Activated CD4-positive, alpha-beta T cell treated with anti-CD3 and anti-CD28 coated beads, Interleukin-10, Interleukin-2, amounts not matched to agents 100 ng/mL and 50 ng/mL, durations not matched to agents 16 hours and 8 hours (primary cell): ENCODE results near the gene KLHDC7A.
"Not testable (repeated sequence)": the region's sequence is repeated elsewhere in the genome, so short reads cannot be mapped to it uniquely, and the experiment has no call there.

Experiments used
- DNase-seq: peaks from one replicate; pipeline ENCODE4 v3.0.0-alpha.2; 2020

KLHDC7A gene

DNA sequence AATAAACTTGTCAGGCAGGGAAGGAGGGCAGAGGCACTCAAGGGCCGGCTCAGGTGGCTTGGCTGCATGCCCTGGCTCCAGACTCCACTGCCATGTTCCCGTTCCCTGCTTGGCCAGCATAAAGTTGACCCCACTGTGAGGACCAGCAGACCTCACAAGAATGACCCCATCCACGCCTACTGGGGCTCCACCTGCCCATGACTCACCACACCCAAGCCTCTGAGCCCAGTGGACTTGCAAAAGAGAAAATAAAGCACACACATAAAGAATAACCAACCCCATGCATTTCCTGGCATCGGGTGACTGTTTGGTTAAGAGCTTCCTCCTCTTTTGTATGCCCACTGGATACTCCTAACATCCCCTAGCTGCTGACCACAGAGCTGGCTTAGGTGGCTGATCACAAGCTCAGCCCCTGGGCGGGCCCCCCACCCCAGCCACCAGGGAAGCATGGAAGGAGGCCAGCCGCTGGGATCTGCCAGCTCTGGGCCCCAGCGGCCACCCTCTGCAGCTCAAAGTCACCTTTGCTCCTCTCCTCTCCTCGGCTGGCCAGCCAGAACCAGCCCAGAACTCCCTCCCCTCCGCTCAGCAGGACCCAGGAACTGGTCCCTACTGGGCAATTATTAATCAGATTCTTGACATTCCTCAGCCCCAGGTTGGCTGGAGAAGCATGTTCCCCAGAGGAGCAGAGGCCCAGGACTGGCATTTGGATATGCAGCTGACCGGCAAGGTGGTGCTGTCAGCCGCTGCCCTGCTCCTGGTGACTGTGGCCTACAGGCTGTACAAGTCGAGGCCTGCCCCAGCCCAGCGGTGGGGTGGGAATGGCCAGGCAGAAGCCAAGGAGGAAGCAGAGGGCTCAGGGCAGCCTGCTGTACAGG, at the start of gene KLHDC7A:
KLHDC7A (plus strand) TSS at position 616 of the 875 bp plus-strand sequence; CDS start at position 668, 52 bp downstream.
- DNase-seq = no peak

DNA sequence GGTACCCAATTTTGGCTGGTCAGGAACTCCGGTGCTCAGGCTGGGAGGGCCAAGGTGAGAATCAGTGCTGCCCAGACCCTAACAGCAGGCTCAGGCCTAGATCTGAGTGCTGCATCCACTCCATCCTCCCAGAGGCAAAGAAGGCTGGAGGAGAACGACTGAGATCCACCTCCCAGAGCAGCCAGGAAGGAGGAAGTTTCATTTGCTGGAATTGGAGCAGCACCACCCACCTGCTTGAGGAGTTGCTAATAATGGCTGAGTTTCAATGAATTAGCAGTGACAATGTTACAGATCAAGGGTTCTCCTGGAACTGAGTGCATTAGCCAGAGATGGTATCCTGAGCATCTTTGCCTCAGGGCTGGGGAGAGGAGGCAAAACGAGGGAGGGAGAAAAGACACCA, 46.7 kb upstream of the KLHDC7A start:
- DNase-seq = no peak

DNA sequence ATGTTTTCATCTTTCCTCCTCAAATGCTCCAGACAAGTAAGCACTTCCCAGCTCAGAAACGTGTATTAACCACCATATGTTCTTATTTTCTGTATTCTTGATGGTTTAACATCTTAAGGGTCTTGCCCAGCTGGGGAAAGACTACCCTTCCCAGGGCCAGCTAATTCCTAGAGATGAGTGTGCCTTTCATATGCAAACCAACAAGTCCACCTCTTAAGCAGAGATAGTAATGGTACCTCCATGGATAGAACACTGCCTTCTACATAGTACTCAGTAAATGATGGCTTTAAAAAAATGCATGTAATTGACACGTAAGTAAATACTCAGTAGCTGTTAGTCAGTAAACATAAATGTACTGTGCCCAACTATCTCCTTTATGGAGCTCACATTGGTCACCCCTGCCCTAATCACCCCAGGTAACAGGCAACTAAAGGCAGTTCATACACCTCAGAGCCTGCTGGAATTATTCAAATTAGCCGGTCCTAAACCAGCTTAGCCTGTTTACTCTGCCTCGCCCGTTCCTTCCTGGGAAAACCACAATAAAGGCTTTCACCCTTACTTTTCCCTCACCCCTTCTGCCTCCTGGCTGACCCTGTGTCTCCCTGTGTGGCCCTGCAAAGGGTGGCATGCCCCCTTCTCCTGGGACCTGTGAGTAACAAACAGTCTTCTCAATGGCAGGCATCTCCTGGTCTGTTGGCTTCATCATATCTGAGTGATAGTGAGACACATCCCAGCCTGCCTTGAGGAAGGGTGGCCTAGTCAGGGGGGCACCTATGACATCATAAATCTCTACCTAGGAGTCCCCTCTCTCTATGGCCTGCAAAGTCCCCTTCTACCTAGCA, 40.1 kb upstream of the KLHDC7A start:
- no peak for DNase-seq

DNA sequence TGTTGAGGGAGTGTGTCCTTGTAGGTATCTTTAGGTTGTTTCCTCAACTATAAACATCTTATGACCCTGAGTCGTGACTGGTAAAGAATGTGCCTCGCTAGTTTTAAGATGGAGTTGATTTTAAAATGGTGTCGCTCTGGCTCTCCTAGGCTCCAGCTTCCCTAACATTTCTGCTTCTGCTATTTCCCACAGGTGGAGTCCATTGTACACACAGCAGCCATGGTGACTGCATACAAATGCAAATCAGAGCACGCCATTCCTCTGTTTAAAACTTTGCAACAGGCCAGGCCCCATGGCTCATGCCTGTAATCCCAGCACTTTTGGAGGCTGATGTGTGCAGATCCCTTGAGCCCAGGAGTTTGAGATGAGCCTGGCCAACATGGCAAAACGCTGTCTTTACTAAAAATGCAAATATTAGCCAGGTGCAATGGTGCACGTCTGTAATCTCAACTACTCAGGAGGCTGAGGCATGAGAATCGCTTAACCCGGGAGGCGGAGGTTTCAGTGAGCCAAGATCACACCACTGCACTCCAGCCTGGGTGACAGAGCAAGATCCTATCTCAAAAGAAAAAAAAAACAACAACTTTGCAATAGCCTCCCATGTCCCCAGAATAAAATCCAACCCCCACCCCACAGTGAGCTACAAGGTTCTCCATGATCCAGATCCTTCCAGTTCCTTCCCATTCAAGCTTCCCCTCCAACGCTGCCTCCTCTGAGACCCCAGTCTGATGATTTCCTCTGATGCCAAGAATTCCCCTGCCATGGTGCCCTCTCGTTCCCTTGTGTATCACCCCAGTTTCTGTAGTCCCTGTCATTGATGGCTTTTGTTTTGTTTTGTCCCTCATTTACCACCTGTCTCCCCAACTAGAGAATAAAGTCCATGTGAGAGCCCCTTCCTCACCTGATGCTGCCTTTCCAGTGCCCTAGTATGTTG, 36.9 kb upstream of the KLHDC7A start:
- no peak for DNase-seq

DNA sequence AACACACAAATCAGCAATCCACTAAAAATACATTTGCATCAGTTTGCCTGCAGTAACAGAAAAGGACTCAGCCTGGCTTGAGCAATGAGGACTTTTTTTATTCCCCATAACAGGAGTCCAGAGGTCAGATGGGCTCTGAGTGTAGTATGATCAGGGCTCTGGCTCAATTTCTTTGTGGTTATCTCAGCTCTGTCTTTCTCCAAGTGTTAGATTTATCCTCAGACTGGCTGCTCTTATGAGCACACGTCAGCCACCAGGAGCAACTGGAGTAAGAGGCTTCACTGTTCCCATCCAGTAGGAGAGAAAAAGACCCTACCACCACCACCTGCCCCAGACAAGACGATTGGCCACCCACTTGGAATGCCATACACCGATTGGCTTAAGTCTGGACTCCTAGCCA, 36.2 kb upstream of the KLHDC7A start:
- no peak for DNase-seq

DNA sequence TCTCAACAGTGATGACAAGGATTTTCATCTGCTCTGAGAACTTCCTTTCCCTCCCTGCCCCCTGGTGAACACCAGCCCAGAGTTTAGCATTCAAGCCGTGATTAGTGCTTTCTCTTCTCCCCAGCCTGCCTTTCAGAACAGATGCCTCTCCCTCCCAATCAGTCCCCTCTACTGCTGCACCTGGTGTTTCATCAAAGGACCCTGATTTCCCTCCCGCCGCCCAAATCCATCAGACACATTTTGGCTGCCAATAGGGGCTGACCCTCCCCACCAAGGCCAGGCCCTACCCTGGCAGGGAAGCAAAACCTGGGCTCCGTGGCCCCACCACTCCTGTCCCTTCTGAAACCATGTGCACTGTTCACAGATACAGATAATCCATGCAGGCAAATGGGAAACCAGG, 34.0 kb upstream of the KLHDC7A start:
- no peak for DNase-seq

DNA sequence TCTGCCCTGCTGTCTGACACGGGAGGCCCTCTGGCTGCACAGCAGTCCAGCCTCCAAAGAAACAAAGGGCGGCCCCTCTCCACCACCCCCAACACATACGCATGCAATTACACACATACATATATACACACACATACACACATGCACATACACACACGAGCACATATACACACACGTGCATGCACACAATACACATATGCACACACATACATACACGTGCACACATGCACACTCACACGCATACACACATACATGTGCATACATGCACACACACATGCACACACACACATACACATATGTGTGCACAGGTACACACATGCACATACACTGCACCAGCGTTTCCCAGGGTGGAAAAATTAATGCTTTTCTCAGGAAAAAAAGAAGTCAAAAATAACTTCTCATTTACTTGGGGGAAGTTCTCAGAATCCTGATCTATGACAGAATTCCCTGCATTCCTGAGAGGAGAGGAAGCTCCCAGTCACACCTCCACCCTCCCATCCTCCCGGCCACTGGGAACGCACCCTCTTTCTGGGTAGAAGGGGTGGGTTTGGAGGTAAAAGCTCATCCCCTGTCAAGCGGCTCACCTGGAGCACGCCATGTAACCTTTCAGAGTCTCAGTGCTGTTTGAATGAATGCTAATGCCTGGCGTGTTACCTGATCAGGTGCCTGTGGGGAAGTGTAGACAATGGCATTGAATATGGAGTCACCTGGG, 33.1 kb upstream of the KLHDC7A start:
- DNase-seq = no peak

DNA sequence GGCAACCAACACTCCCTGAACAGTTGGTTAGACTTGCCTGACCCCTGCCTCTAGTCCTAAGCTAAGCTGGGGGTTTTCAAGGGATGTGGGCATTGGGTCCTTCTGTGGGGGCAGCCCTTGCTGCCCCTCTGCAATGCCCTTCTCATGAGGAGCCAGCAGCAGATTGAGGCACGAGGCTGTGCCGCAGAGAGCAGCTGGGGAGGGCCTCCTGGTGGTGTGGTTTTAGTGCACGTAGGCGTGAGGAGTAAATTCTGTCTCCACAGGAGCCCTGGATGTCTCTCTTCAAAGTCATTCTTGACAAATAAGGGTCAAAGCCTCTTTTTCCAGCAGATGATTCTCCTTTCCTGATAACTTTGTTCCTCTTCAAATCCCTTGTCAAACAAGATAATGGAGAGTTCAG, 31.8 kb upstream of the KLHDC7A start:
- no peak for DNase-seq

DNA sequence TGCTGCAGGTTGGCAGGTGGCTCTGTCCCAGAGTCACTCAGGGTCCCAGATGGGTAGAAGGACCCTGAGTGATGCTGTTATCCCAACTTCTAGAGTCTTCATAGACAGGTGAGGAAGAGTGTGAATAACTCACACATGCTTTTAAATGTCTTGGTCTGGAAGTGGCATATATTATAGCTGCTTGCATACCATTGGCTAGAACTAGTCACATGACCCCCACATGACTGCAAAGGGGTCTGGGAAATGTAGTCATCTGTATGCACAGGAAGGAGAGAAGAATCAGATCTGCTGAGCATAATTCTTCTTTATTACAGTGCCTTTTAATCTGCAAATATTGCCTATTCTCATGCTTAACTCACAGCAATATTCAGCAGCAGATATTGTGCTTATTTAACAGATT, 28.2 kb upstream of the KLHDC7A start:
- peak; percentile 22 for DNase-seq

DNA sequence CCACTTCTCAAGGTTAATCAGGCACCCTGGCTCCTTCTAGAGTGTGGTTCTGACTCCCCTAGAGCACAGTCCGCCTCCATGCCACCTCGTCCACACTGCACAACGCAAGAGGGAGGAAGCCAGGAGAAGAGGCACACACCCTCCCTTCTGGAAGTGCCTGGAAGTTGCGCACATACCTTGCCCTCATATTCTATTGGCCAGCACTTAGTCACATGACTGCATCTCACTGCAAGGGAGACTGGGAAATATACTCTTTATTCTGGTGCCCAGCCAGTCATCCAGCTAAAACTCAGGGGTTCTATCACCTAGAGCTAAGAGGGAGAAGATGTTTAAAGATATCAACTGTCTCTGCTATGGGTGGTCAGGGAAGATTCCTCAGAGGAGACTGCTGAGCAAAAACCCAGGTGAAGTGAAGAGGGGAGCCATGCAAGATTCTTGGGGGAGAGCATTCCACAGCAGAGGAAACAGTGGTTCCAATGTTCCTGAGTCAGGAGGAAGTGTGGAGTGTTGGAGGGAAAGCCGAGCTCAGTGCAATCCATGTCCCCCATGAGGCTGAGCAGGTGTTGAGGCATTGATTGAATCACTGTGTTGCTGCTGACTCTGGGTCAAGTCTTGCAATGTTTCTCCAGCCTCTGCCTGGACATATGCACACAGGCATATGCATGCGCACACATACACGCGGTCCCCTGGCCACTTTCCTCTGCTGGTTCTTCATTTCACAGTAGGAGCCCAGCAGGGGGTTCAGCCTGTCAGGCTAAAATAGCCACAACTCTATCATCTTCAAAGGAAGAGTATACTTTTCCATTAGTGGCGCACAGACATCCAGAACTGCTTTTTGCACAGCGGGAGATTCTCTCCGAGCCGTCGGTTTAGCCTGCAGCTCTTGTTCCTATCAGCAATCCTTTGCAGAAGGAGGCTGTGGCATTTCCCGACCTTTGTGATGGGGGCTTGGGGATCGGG, 22.3 kb upstream of the KLHDC7A start:
- DNase-seq = no peak

DNA sequence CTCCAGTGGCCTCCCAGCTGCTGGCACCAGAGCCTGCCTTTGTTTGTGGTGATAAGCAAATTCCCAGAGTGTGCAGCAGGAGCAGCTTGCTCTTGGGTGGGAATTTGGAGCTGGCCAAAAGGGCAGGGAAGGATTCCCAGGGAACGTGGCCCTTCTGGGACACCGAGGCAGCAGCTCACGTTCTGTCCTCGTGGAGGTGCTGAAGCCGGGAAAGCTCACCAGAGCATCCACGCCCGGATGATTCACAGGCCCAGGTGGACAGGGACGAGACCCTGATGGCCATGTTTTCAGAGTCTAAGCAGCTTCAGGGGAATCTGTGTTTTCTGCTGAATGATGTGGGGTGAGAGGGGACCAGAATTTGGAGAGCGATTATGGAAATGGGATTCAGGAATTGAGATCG, 19.1 kb upstream of the KLHDC7A start:
- DNase-seq = no peak

DNA sequence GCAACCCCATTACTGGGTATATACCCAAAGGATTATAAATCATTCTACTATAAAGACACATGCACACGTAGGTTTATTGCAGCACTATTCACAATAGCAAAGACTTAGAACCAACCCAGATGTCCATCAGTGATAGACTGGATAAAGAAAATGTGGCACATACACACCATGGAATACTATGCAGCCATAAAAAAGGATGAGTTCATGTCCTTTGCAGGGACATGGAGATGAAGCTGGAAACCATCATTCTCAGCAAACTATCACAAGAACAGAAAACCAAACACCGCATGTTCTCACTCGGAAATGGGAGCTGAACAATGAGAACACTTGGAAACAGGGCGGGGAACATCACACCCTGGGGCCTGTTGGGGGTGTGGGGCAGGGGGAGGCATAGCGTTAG, 18.2 kb upstream of the KLHDC7A start:
- DNase-seq = not testable (repeated sequence)

DNA sequence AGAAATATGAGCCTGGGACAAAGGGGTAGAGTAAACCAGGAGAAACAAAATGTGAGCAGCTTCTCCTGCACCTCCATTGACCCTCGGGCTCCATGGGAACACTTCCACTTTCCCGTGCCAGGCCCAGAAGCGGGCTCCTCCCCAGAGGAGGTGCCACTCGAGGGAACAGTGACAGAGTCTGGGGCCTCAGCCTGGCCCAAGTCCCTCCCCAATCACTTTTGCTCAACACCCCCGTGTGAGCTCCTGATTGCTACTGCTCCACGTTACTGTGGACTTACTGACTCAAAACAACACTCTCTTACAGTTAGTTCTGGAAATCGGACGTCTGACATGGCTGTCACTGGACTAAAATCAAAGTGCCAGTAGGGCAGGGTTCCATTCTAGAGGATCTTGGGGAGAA, 17.7 kb upstream of the KLHDC7A start:
- DNase-seq = no peak

DNA sequence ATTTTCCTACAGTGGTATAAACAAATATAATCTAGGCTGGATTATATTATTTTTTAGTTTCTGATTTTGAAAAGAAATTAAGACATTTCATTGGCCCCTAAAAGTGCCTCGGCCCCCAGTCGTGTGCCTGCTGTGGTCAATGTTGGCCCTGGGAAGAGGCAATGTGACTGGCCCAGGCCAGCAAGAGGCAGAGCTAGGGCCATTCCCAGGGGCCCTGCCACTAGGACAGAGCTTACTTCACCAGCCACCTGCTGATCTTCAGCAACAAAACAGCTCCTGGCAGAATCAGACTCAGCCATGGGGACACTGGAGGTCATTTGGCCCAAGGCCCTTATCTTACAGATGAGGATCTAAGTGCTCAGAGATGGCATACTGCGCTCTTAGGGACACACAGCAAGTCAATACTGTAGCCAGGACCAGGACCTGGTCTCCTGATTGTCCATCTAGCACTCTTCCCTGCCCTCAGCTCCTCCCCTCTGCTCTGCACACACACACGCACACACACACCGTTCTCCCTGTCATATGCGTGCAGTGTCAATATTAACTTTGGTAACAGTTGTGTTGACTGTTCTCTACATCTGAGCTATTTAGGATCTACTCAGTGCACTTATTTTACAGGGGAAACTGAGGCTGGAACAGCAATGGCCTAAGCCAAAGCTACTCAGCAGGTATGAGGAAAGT, 16.6 kb upstream of the KLHDC7A start:
- DNase-seq = no peak

DNA sequence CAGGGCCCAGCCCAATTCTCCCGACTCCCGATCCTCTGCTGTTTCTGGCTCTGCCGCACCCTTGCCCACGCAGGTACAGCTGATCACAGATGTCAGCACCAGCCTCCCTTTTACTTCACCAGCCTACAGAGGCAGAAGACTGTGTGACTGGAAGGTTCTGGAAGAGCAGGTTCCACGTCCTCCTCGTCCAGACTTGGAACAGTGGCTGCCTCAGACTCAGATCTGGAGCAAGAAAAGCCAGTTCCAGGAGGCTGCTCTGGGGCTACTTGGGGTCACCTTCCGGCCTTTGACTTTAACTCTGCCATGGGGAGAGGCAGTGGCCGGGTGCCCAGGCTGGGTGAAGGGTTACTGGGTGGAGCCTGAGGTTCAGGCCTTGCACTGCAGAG, 16.1 kb upstream of the KLHDC7A start:
- DNase-seq = no peak

DNA sequence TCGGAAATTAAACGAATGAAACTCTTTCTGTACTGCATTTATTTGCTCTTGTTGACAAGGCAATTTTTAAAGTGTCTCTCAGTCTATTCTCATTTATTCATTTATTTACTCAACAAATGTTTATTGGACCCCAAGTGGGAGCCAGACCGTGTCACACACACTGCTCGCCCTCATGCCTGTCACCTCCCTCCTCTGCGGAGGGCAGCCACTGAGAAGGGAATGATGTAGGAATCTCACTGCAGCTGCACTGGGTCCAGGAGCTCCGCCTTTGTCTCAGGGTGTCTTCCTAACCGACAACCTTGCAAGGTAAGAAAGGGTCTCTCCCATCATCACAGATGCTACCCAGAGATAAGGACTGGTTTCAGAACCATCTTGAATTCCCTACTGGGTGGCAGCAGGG, 14.1 kb upstream of the KLHDC7A start:
- no peak for DNase-seq

DNA sequence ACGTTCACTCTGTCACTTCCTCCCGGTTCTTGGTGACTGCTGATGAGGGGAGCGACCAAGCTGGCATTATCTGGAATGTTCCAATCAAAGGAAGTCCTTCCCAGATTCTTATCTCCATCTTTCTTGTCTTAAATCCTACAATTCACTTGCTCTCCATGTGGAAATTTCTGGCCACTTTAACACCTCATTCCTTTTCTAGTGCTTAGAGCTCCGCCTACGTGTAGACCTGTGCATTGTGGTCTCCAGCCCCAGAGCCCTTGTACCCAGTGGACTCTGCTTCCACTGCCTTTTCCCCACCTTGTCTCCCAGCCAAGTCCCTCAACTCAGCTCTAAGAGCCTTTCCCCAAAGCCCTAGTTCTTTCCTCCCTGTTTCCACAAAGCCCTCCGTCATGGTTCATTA, 12.2 kb upstream of the KLHDC7A start:
- DNase-seq = no peak

DNA sequence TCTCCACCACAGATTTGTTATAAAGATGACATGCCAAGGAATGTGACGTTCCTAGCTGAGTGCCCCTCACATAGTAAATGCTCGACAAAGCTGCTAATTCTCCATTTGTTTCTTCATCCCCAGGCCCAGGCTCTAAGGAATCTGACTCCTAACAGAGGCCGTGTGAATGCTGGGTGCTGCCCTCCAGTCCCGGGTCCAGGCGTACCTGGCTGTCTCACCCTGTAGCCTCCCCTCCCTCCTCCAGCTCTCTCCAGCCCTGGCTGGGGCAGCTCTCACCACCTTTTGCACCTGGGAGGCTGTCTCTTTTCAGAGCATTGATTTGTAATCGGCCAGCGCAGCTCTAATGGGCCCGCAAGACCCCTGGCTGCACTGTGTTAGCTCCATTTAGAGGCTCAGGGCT, 11.2 kb upstream of the KLHDC7A start:
- no peak for DNase-seq

DNA sequence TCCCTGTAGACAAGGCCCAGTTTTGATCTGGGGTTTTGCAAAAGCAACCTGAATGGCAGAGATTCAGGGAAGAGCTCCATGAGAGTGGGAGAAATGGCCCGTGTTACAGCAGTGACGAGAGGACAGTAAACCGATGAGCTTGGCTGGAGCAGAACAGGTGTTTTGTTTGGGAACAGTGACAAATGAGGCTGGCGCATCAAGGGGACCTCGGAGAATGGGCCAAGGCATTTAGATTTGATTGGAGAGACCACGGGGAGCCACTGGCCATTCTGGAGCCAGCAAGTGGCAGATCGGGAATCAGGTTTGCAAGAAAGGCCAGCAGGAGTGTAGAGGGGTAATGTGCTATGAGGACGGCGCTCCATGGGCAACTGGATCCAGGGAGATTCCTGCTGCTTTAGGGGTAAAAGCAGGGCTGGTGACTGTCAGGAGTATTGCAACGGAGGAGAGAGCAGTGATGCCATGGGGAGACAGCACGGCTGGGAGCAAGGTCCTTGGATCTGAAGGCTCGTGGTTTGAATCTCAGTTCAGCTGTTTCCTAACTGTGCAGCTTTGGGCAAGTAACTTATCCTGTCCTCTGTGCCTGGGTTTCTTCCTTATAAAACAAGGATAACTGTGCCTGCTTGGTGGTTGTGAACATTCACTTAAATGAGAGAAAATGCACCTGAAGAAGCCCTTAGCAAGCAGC, 9.9 kb upstream of the KLHDC7A start:
- no peak for DNase-seq
